ENCODE data around the gene TMEM106B.

- TF ChIP-seq EZH2 (IDR thresholded peaks at IDR 0.05; ENCODE audit: borderline replicate concordance, low read depth, low read length, poor library complexity, severe bottlenecking), result no peak
- TF ChIP-seq, protein P1, sequence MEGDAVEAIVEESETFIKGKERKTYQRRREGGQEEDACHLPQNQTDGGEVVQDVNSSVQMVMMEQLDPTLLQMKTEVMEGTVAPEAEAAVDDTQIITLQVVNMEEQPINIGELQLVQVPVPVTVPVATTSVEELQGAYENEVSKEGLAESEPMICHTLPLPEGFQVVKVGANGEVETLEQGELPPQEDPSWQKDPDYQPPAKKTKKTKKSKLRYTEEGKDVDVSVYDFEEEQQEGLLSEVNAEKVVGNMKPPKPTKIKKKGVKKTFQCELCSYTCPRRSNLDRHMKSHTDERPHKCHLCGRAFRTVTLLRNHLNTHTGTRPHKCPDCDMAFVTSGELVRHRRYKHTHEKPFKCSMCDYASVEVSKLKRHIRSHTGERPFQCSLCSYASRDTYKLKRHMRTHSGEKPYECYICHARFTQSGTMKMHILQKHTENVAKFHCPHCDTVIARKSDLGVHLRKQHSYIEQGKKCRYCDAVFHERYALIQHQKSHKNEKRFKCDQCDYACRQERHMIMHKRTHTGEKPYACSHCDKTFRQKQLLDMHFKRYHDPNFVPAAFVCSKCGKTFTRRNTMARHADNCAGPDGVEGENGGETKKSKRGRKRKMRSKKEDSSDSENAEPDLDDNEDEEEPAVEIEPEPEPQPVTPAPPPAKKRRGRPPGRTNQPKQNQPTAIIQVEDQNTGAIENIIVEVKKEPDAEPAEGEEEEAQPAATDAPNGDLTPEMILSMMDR (conservative IDR thresholded peaks at IDR 0.05; ENCODE audit: low read depth, low read length), result no peak
Measured at GRCh38 chr7:12199363-12199762, 11.7 kb upstream of the TMEM106B start.

Measured in A673 (cell line).